Ovary (tissue), 9 donors: Measurements from ENCODE around the gene ACER3. TPM values are rescaled to one million over a fixed set of nuclear protein-coding genes. Genes with fewer than 3 reads are reported as not detected.

Experiments used
- DNase-seq, 5 donors: peaks; one replicate each; pipeline ENCODE4 v3.0.0-alpha.2; 2019 to 2020
- H3K27ac ChIP-seq, 2 donors: fragments of 200-600 bp; one replicate each; pipeline versions ENCODE4 v1.5.1 to v1.8.0; 2019 to 2022
- H3K27me3 ChIP-seq: fragments of 200-600 bp; one replicate; pipeline ENCODE4 v1.8.0; 2022
- H3K36me3 ChIP-seq: fragments of 200-600 bp; sonication (generic); one replicate; pipeline ENCODE4 v1.5.1; 2019
- H3K4me1 ChIP-seq: one replicate; pipeline ENCODE4 v1.8.1; 2013; ENCODE audit warnings: mild to moderate bottlenecking, moderate library complexity; ENCODE audit not compliant: insufficient read depth
- H3K4me3 ChIP-seq: fragments of 200-600 bp; sonication (generic); one replicate; pipeline ENCODE4 v1.5.1; 2017
- H3K9me3 ChIP-seq, 2 donors: fragments of 200-600 bp in 1 of 2; sonication (generic) in 1 of 2; one replicate each; pipeline versions ENCODE4 v1.5.1 to v1.8.1; 2013 to 2019; ENCODE audit warnings: mild to moderate bottlenecking in 1 of 2, moderate library complexity in 1 of 2
- CTCF ChIP-seq, 3 donors: fragments of 450-650 bp in 2 of 3; fragments of 200-600 bp in 1 of 3; IDR thresholded peaks; one replicate each; pipeline versions ENCODE4 v1.5.1 to v1.8.0; 2016 to 2022; ENCODE audit warnings: antibody characterized with exemption in 3 of 3, mild to moderate bottlenecking in 1 of 3
- EP300 ChIP-seq: sonication (generic); formaldehyde crosslinking; IDR thresholded peaks from one replicate; pipeline ENCODE4 v1.6.1; 2017; ENCODE audit warnings: antibody characterized with exemption
- POLR2A ChIP-seq: fragments of 450-650 bp; IDR thresholded peaks from one replicate; pipeline ENCODE4 v1.6.1; 2017; ENCODE audit warnings: antibody characterized with exemption, mild to moderate bottlenecking, moderate library complexity
- WGBS, 3 donors: extraction: QIAGEN DNeasy Blood & Tissue Kit in 1 of 3; methylation state at CpG; one replicate each; pipeline versions ENCODE4 v1.1.5 to v1.1.7; 2013 to 2017; 5-methylcytosine and 5-hydroxymethylcytosine counted together
- intact Hi-C, 4 donors: fragments of 100-400 bp; cut with DNase I; formaldehyde crosslinking; loops; one replicate each; pipeline versions ENCODE4 v1.11.0 to v1.15.1; 2022 to 2023
- polyA plus RNA-seq, 2 donors: library from polyadenylated mRNA; stranded (reverse); fragments of 200-250 nt in 1 of 2; fragments of 350-450 nt in 1 of 2; fragmentation: Illumina TruSeq in 1 of 2; extraction: RNeasy Lipid Tissue Mini Kit (QIAGEN cat#74804) in 1 of 2; gene quantifications; one replicate each; pipeline ENCODE4 v1.2.3, GENCODE V29; 2013 to 2014
- total RNA-seq, 7 donors: library from RNA; depleted of rRNA in 2 of 7; stranded (reverse); fragments of >200 nt in 2 of 7; fragmentation: NEBNext Ultra II Directional in 3 of 7; extraction: Animal tissue kit (Norgen Biotek cat#: 25700) in 3 of 7; gene quantifications; one replicate each; pipeline versions ENCODE4 v1.1.0 to v1.2.4, GENCODE V29; 2016 to 2023
- donor health status: DM: no; HTN: no; CAD: no; lungs with moderate emphysema.
- donor health status: DM: no; HTN: no; CAD: no.
- donor health status: Bipolar disorder and iron deficiency.
- donor health status: DM: yes; HTN: yes; CAD: no.
- donor health status: DM: no; HTN: no; CAD: no.
- donor health status: DM: yes; HTN: yes; CAD: no.

Gene ACER3
- total and polyA plus RNA-seq, 9 donors: 2.4 to 20.7 (median 8.4) TPM

- Histone ChIP-seq H3K27me3 (no peaks in the 10 kb centered on the region), H3K9me3 (no peaks in the 10 kb centered on the region), H3K4me3 (no peak overlapping the region), H3K27ac (no peak overlapping the region), H3K4me1 (no peaks in the 10 kb centered on the region), H3K36me3 (no peaks in the 10 kb centered on the region)
- intact Hi-C loops: no loop called here
- WGBS, 3 donors: 23 to 49% (median 37%) methylated on average over 1 of the region's 1 CpG
- DNase-seq: no peak
- TF ChIP-seq EP300 (no peak), POLR2A (no peak), CTCF (IDR thresholded peaks at IDR 0.05) (no peak)
These were observed 28.3 kb downstream of the ACER3 start for GRCh38 chr11:76888989-76889388.

DNA sequence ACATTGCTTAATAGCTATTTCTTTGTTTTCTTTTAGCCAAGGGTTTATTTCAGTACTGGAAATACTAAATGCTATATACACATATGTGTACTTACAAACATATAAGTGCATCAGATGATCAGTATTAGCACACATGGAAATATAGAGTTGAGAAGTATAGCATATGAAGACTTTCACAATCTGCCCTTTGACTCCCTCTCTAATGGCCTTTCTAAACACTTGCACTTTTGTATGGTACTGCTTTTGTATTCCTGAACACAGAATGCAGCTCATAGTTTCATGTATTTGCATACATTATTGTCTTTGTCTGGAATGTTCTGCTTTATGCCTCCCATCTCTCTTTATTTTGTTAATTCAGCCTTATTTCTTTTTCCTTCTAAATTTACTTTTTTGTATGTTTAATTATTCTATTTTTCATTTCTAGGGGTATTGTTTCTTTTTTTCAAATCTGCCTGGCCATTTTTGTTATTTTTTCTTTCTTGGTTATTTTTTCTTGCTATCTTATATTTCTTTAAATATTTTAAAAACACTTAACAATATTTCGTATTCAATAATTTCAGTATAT lies 28.8 kb downstream of the ACER3 start:
- H3K36me3 ChIP-seq: no peaks in the 10 kb centered on the region
- H3K4me3 ChIP-seq: no peak overlapping the region
- 32 to 81% (median 53%) methylated on average over 1 of the region's 1 CpG for WGBS, 3 donors
- no peak for TF ChIP-seq CTCF (IDR thresholded peaks at IDR 0.05)
- no peaks in the 10 kb centered on the region for H3K4me1 ChIP-seq
- no peak overlapping the region for H3K27ac ChIP-seq
- no peak for DNase-seq
- intact Hi-C loops: no loop called here
- no peaks in the 10 kb centered on the region for H3K9me3 ChIP-seq
- no peaks in the 10 kb centered on the region for H3K27me3 ChIP-seq

DNA sequence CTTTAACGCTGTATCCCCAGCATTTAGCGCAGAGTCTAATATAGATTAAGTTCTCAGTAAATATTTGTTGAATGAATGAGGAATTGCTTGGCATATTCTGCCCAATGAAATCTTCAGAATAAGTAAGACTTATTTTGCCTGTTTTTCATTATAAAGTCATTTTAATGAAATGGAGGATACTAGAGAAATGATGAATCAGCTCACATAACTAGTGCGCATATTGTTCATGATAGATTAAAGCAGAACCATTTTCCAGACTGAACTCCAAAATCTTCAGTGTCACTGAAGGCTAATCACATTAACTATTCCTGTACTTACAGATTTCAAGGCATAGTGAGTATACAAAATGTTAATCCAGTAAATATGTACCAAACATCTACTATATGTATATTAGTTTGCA lies 29.6 kb downstream of the ACER3 start:
- H3K27ac ChIP-seq: no peak overlapping the region

GRCh38 chr11:76891285-76891684 lies 30.6 kb downstream of the ACER3 start:
- TF ChIP-seq CTCF (IDR thresholded peaks at IDR 0.05): no peak
- TF ChIP-seq EP300: no peak
- no peak for TF ChIP-seq POLR2A

More for the DNA sequence above, 29.6 kb downstream of the ACER3 start:
- H3K9me3 ChIP-seq: no peaks in the 10 kb centered on the region
- no peaks in the 10 kb centered on the region for H3K27me3 ChIP-seq
- H3K4me1 ChIP-seq: no peaks in the 10 kb centered on the region
- intact Hi-C loops: no loop called here
- TF ChIP-seq EP300 (no peak), POLR2A (no peak)
- H3K4me3 ChIP-seq: no peak overlapping the region
- 82 to 99% (median 99%) methylated on average over 3 of the region's 3 CpGs for WGBS, 3 donors
- H3K36me3 ChIP-seq: no peaks in the 10 kb centered on the region
- no peak for DNase-seq

GRCh38 chr11:76891793-76892192 lies 31.1 kb downstream of the ACER3 start:
- intact Hi-C loops: no loop called here
- Histone ChIP-seq H3K4me3 (no peak overlapping the region), H3K27me3 (no peaks in the 10 kb centered on the region), H3K9me3 (no peaks in the 10 kb centered on the region), H3K36me3 (no peaks in the 10 kb centered on the region), H3K27ac (no peak overlapping the region), H3K4me1 (no peaks in the 10 kb centered on the region)
- TF ChIP-seq EP300 (no peak), CTCF (IDR thresholded peaks at IDR 0.05) (no peak), POLR2A (no peak)
- 50 to 58% (median 55%) methylated on average over 2 of the region's 2 CpGs for WGBS, 3 donors
- DNase-seq: no peak

More at GRCh38 chr11:76891285-76891684, 30.6 kb downstream of the ACER3 start:
- DNase-seq: no peak
- intact Hi-C loops: no loop called here
- Histone ChIP-seq H3K4me3 (no peak overlapping the region), H3K36me3 (no peaks in the 10 kb centered on the region), H3K9me3 (no peaks in the 10 kb centered on the region), H3K27ac (no peak overlapping the region), H3K27me3 (no peaks in the 10 kb centered on the region), H3K4me1 (no peaks in the 10 kb centered on the region)
